ENCODE measurements around the gene DDHD1.
"Not testable (repeated sequence)": the region's sequence is repeated elsewhere in the genome, so short reads cannot be mapped to it uniquely, and the experiment has no call there.

The DDHD1 gene

DNA sequence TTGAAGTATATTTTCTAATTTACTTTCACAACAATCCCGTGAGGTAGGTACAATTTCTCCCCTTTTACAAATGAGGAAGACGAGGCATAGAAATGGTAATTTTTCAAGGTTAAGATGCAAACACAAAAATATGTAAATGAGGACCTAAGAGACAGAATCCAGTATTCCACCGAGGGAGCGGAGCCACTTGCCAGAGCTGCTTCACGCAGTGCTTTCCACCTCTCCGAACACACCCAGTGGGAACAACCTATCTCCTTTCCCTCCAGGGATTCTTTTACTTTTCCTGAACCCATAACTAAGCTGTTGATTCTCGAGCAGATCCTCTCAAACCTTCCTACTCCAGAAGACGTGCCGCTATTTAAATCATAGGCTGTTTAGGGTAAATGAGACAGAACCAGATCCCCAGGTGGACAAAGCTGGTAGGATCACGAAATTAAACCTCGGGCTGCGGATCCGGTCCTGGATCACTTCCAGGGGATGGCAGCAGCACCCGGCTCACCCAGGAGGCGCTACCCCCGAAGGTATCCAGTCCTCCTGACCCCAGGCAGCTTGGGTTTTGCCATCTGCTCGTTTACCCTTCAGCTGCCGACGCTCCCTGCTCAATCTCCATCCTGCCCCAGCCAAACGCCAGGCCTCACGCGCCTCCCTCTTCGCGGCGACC is 1.5 kb downstream of the DDHD1 start:
- DNase-seq = peak in 1 of 2 experiments; percentile 64

- DNase-seq = no peak
Observed at GRCh38 chr14:53149668-53150316, 3.3 kb downstream of the DDHD1 start.

DNA sequence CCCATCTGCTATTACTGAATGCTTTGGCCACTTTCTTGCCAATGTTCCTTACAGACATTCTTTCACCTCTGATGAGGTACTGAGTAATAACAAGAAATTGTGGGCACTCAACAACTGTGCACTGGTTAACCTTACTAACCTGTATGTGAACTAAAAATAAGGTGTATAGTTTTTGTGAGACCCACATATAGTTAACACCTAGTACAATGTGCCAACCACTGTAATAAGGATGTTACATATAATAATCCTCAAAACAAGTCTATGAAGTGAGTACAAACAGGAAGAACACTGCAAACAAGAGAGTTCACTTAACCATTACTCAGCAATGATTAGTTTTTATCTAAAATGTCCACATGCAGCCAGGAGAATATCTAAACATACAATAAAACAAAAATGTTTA is 4.5 kb downstream of the DDHD1 start:
- DNase-seq = no peak

GRCh38 chr14:53147893-53148292 is 5.2 kb downstream of the DDHD1 start:
- no peak for DNase-seq

DNA sequence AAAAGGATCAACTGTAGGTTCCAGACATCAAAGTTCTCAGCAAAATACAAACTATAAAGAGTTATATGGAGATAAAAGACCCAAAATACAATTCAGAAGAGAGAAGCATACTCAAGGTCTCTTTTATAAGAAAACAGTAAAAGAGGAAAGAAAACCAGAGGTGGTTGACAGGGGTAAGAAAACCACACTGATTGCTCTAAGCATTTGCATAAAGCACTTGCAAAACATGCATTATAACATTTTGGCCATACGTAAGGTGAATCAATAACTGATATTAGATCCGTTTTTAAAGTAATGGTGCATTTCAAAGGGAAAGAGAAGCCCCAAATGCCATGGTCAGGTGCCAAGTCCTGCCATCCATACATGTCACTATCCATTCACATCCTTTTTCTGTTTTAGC is 5.9 kb downstream of the DDHD1 start:
- no peak for DNase-seq

DNA sequence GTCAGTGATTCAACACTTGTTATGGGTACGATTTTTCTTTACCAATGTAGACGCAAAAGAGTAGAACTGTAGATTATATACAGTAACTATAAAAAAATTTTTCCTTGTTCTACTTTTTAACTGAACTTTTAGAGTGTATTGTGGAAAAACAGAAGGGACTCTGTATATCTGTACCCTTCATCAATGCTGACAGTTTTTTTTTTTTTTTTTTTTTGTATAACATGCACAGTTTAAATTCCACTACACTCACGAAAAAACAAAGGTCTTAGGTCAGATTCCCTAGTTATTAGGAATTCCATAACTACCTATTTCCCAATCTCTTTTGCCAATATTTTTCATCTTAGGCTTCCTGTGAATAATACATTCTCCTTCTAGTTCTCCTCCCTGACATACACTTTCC is 6.4 kb downstream of the DDHD1 start:
- DNase-seq = no peak

DNA sequence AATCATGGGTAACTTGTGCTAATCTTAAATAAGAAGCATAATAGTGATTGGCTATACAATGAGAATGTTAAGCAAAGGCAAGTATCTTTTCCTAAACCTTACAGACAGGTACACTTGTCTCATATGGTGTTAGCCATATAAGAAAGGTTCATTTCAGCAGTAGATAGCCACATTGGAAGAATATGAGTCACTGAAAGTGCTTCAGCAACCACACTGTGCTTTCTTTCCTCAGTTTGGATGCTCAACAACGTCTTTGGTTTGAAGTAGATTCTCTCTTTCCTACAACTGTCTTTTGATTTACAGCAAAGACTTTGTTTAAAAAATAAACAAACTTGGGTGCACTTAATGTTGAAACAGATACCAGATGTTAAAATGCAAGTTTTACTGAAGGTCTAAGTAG is 8.9 kb downstream of the DDHD1 start:
- DNase-seq = no peak

GRCh38 chr14:53140585-53140984 is 12.5 kb downstream of the DDHD1 start:
- DNase-seq = no peak

- DNase-seq = no peak
Observed at GRCh38 chr14:53137568-53138203, 15.4 kb downstream of the DDHD1 start.

- not testable (repeated sequence) for DNase-seq
Observed at GRCh38 chr14:53130491-53130890, 22.6 kb downstream of the DDHD1 start.

GRCh38 chr14:53128303-53129028 is 24.7 kb downstream of the DDHD1 start:
- DNase-seq = no peak

- no peak for DNase-seq
Observed at GRCh38 chr14:53127832-53128231, 25.3 kb downstream of the DDHD1 start.

- DNase-seq = no peak
Observed at GRCh38 chr14:53127151-53127550, 26.0 kb downstream of the DDHD1 start.

GRCh38 chr14:53126731-53127130 is 26.4 kb downstream of the DDHD1 start:
- DNase-seq = no peak

GRCh38 chr14:53124786-53125185 is 28.3 kb downstream of the DDHD1 start:
- no peak for DNase-seq

DNA sequence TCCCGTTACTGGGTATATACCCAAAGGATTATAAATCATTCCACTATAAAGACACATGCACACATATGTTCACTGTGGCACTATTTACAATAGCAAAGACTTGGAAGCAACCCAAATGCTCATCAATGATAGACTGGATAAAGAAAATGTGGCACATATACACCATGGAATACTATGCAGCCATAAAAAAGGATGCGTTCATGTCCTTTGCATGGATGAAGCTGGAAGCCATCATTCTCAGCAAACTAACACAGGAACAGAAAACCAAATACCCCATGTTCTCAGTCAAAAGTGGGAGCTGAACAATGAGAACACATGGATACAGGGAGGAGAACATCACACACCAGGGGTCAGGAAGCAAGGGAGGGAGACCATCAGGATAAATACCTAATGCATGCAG is 31.7 kb downstream of the DDHD1 start:
- not testable (repeated sequence) for DNase-seq

- DNase-seq = not testable (repeated sequence)
Observed at GRCh38 chr14:53117479-53117878, 35.6 kb downstream of the DDHD1 start.

- no peak for DNase-seq
Observed at GRCh38 chr14:53113989-53114388, 39.1 kb downstream of the DDHD1 start.

- no peak for DNase-seq
Observed at GRCh38 chr14:53110096-53110495, 43.0 kb downstream of the DDHD1 start.

DNA sequence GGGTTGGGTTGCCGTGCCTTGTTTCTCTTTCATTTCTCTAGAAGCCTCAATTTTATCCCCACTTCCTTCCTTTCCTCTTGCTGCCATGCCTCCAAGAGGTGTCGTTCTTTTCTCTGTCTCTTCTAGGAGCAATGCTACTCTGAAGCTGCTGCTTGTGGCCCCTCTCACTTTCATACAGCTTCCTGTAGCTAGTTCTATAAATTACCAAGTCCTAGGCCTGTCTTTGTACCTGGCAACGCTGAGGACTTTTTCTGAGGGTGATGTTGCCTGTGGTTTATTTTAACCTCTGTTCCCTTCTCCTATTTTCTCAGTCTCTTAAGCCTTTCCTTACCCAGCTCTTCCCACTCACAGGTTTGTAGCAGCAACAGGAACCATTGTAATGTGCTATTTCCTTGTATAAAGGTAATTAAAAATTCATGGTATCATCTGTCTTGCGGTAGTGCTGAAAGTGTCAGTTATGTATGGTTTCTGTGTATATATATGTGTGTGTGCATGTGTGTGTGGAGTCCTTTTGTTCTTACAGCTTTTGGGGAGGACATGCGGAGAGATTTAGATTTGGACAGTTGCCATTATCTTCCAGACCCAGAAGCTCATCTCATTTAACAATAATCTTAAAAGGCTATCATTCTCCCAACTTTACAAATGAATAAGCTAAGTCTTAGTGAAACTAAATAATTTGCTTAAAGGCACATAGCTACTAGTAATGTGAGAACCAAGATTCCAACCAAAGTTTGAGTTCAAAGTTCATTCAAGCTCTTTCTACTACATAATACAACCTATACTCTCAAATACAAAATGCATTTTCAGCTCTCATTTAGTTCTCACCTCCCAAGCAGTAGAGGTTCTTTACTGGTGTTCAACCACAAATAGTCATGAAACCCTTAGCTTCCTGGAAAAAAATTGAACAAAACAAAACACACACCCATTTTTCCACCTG is 43.8 kb downstream of the DDHD1 start:
- DNase-seq = no peak

DNA sequence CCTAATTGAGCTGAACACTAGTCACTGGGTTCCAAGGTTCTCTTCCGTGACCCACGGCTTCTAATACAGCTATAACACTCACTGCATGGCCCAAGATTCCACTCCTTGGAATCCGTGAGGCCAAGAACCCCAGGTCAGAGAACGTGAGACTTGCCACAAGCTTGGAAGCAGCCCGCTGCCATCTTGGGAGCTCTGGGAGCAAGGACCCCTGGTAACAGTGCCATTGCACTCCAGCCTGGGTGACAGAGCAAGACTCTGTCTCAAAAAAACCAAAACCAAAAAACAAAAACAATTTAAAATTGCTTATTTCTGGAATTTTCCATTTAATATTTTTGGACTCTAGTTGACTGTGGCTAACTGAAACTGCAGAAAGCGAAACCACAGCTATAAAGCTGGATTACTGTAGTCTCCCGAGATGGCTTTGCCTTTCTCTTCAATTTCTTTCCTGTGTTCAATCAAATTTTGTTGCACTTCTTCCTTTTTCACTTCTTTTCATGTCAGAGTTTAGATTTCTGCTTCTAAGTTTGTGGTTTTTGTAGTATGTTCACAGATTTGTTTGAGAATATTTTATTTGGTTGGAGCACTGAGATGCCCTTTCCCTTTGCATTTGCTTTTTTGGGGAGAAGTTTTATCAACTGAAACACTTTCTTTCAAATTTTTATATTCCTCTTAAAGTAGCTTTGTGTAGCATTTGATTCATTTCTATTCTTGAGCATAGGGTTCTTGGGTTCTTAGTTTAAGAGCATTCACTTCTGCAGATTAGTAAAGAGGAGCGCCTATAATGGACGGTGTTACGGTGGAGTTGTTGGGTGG is 44.6 kb downstream of the DDHD1 start:
- DNase-seq = no peak

DNA sequence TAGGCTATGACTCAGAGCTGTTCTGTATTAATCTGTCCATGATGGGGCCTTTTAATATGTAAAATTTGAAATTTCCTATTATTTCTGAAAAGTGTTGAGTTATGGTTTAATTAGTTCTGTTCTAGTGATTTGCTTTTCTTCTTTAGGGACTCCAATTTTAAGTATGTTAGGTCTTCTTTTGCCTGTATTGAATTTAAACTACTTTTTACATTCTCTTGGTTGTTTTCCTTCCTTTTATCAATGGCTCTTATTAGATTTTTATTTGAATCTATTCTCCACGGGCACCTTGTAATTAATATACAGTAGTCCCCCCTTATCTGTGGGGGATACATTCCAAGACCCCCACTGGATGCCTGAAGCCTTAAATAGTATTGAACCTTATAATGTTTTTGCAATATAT is 46.4 kb downstream of the DDHD1 start:
- no peak for DNase-seq

All from SW 1271 (cell line).